Measurements from ENCODE around the gene ACER2.
"Not testable (repeated sequence)": the region's sequence is repeated elsewhere in the genome, so short reads cannot be mapped to it uniquely, and the experiment has no call there.

The ACER2 gene

GRCh38 chr9:19409401-19410194, 789 bp downstream of the ACER2 start:
- FAIRE-seq = no peak

DNA sequence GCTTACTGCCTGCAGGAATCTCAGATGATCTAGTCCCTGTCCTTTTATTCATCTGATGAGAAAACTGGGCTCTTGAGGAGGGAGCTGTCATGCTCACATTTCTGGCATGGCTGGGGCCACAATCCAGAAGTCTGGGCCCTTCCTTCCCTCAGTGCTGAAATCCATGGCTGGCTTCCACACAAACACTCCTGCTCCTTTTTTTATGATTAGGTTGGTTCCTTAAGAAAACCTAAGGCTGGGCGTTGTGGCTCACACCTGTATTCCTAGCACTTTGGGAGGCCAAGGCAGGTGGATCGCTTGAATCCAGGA, 1.3 kb downstream of the ACER2 start:
- FAIRE-seq = no peak

DNA sequence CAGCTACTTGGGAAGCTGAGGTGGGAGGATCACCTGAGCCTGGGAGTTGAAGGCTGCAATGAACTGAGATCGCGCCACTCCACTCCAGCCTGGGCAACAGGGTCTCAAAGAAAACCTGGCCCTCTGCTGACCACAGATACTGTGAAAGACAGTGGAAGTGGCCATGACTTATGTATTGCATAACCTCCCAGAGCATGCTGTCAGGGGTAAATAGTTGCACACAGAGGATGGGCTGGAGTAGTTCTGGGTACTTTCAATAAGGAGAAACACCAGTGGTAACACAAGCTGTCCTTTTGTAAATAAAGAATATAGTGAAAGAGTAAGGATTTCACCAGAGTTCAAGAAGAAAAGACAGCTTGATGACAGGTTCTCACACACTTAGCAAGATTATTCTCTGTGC, 1.8 kb downstream of the ACER2 start:
- no peak for FAIRE-seq

DNA sequence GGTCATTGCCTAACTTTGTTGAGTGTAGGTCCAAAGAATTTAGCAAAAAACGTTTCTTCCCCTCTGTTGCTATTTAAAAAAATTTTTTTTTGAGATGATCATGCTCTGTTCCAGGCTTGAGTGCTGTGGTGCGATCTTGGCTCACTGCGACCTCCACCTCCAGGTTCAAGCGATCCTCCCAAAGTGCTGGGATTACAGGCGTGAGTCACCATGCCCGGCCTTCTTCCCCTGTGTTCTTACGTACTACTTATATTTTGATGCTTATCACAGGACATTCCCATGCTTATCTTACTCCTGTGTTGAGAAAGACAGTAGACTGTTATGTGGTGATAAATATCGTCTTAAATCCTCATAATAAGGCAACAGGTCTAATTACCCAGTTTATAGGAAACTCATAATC, 2.5 kb downstream of the ACER2 start:
- FAIRE-seq = no peak

DNA sequence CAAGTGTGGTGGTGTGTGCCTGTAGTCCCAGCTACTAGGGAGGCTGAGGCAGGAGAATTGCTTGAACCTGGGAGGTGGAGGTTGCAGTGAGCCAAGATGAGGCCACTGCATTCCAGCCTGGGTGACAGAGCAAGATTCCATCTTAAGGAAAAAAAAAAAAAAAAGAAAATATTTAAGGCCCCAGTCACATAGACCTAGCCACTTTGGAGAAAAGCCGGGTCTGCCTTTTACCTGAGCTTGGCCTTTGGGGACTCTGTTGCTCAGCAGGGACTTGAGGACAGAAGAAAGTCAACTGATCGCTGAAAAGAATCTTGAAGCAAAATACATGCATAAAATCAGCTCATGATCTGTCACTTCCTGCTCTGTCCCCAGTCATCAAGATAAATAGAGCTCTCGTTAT, 4.6 kb downstream of the ACER2 start:
- FAIRE-seq = not testable (repeated sequence)

GRCh38 chr9:19416143-19416542, 7.3 kb downstream of the ACER2 start:
- no peak for FAIRE-seq

GRCh38 chr9:19420877-19421276, 12.1 kb downstream of the ACER2 start:
- no peak for FAIRE-seq

- FAIRE-seq = no peak
These were observed 14.4 kb downstream of the ACER2 start for GRCh38 chr9:19423163-19423562.

GRCh38 chr9:19424176-19424779, 15.5 kb downstream of the ACER2 start:
- FAIRE-seq = no peak

- no peak for FAIRE-seq
These were observed 20.8 kb downstream of the ACER2 start for GRCh38 chr9:19429595-19429994.

- no peak for FAIRE-seq
These were observed 21.5 kb downstream of the ACER2 start for GRCh38 chr9:19430201-19430760.

DNA sequence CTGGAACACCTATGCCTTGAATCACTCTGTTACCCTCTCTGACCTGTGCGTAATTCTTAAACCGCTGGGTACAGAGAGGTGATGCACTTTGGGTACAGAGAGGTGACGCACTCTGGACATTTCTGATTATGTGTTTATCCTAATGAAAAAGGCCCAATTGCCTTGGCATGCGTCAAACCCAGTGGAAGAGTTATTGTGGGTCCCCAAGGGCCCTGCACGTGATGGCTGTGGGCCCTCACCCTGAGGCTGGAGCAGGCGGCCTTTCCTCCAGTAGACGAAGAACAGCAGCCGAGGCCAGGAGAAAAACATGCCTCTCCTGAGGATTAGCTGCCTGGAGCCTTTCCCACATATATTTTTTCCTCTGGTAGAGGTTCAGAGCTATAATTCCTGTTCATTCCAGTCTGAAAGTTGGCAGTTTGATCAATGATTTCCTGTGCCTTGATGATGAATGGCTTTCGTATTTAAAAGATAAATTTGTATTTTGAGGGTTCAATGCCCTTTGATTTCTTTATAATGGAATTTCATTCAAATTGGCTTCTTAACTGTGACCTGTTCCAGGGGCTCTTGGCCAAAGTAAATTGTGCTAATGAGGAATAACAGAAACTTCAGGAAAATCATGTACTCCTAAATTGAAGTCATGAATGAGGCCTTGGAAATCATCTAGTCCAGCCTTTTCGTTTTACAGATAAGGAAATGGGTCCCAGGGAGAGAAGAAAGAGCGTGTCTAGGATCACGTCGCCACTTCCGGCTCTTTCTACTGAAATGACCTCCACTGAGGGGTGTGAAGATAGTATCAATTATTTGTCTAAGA, 22.8 kb downstream of the ACER2 start:
- FAIRE-seq = no peak

- peak; percentile 88 for FAIRE-seq
These were observed 23.7 kb downstream of the ACER2 start for GRCh38 chr9:19432473-19432872.

GRCh38 chr9:19433729-19434128, 24.9 kb downstream of the ACER2 start:
- FAIRE-seq = not testable (repeated sequence)

GRCh38 chr9:19440376-19440775, 31.6 kb downstream of the ACER2 start:
- no peak for FAIRE-seq

- no peak for FAIRE-seq
These were observed 32.2 kb downstream of the ACER2 start for GRCh38 chr9:19440823-19441580.

DNA sequence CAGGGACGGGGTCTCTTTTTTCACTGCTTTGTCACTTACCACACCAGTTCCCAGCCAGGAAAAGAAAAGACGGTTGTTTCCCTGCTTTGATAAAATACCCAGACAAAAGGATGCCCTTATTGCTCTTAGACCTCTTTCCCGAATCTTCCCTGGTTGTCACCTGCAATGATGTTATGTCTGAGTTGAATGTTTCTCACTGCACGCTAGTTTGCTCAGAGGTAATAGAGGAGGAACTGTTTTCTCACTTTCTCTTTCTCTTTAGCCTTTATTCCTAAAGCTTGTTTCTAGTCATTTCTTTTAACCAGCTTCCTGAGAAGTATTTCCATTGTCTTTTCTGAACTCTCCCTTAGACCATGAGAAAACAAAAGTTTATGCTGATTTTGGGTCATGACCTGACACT, 32.9 kb downstream of the ACER2 start:
- no peak for FAIRE-seq

- FAIRE-seq = no peak
These were observed 33.4 kb downstream of the ACER2 start for GRCh38 chr9:19442240-19442639.

DNA sequence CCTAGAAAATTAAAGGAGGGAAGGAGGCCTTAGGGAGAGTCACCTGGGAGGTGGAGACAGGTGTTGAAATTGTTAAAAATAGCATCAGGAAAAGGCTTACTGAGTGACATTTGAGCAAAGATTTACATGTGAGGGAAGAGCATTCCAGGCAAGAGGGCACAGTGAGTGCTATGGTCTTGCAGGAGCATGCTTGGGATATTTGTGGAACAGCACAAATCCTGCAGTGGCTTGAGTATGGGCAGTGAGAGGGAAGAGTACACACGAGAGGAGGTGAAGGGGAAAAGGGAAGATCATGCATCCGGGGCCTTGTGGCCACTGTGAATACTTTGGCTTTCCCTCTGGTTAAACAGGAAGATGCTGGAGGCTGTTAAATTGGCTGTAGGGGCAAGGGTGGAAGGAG, 36.6 kb downstream of the ACER2 start:
- FAIRE-seq = no peak

DNA sequence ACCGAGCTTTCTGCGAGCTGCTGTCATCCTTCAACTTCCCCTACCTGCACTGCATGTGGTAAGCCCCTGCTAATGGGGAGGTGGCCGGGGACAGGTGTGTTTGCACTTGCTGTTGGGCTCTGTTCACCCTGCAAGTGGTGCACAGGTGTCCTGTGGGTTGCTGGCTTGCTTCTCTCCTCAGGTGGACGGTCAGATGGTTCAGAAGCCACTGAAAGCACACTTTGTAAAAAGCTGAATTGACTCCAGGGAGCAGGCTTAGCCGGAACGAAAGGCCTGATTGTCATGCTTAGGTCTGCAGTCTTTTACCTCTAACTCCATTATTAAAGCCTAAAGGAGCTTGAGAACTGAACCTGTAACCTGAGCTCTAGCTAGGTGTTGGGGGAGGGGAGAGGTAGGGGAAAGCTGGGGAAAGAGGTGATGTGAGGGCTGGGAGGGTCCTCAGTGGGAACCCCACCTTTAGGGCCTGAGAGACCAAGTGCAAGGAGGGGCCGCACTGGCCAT, 37.6 kb downstream of the ACER2 start:
- FAIRE-seq = no peak

- FAIRE-seq = no peak
These were observed 42.7 kb downstream of the ACER2 start for GRCh38 chr9:19451240-19452087.

DNA sequence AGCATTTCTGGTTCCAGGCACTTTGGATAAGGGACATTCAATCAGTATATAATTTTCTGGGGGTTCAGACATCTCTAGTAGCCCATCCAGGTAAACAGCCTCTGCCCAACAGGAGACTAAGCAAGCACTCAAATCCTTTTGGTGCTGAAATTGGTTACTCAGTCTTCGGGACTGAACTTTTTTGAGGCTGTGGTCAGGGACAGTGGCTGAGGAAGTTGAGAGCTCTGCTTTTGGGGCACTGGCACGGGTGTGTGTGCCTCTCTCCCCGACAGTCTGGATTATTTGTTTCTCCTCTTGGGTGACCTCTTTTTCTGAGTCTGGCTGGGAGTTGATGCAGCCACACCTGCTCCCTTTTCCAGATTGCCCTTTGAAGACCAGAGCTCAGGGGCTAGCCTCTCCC, 47.6 kb downstream of the ACER2 start:
- FAIRE-seq = no peak
